Neural progenitor cell (in vitro differentiated cells): Measurements from ENCODE around the gene BCKDHB.

Experiments used
- EZH2phosphoT487 ChIP-seq: fragments of 200-600 bp; sonication (generic); IDR thresholded peaks from 2 replicates; pipeline ENCODE4 v1.6.1; 2017; ENCODE audit warnings: antibody characterized with exemption
- TF ChIP-seq, protein P1 (sequence below): fragments of 200-600 bp; sonication (generic); IDR thresholded peaks from 2 replicates; pipeline ENCODE4 v1.5.1; 2017; ENCODE audit warnings: antibody characterized with exemption, mild to moderate bottlenecking

GRCh38 chr6:80148220-80148619 lies 41.7 kb downstream of the BCKDHB start:
- TF ChIP-seq, protein P1, sequence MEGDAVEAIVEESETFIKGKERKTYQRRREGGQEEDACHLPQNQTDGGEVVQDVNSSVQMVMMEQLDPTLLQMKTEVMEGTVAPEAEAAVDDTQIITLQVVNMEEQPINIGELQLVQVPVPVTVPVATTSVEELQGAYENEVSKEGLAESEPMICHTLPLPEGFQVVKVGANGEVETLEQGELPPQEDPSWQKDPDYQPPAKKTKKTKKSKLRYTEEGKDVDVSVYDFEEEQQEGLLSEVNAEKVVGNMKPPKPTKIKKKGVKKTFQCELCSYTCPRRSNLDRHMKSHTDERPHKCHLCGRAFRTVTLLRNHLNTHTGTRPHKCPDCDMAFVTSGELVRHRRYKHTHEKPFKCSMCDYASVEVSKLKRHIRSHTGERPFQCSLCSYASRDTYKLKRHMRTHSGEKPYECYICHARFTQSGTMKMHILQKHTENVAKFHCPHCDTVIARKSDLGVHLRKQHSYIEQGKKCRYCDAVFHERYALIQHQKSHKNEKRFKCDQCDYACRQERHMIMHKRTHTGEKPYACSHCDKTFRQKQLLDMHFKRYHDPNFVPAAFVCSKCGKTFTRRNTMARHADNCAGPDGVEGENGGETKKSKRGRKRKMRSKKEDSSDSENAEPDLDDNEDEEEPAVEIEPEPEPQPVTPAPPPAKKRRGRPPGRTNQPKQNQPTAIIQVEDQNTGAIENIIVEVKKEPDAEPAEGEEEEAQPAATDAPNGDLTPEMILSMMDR: no peak
- no peak for TF ChIP-seq EZH2phosphoT487
